Activated T-helper 17 cell treated with anti-CD3 and anti-CD28 coated beads, Interleukin-2, amount 50 U/mL, for 72 hours (primary cell): Measurements from ENCODE around the gene PITPNM3. TPM values are rescaled to one million over a fixed set of nuclear protein-coding genes. Genes with fewer than 3 reads are reported as not detected.
A peak's percentile ranks its signal among the peaks of the same experiment; 100 is the strongest.

Experiments used
- ATAC-seq: fragments of 150-1000 bp; cut with Tn5 transposase; replicated peaks from 2 replicates; pipeline ENCODE4 v1.10.0; 2021; ENCODE audit warnings: mild to moderate bottlenecking, moderate library complexity
- H3K27ac Mint-ChIP-seq: one replicate; pipeline ENCODE4 v1.8.0; 2022; ENCODE audit warnings: mixed read lengths
- H3K27me3 Mint-ChIP-seq: one replicate; pipeline ENCODE4 v1.8.0; 2022; ENCODE audit warnings: mixed read lengths
- H3K36me3 Mint-ChIP-seq: one replicate; pipeline ENCODE4 v1.8.0; 2022; ENCODE audit warnings: low read depth, mild to moderate bottlenecking, mixed read lengths
- H3K4me1 Mint-ChIP-seq: one replicate; pipeline ENCODE4 v1.8.0; 2022; ENCODE audit warnings: mixed read lengths
- H3K4me3 Mint-ChIP-seq: one replicate; pipeline ENCODE4 v1.8.0; 2022; ENCODE audit warnings: mild to moderate bottlenecking, mixed read lengths
- H3K9me3 Mint-ChIP-seq: one replicate; pipeline ENCODE4 v1.8.0; 2022; ENCODE audit warnings: mixed read lengths
- total RNA-seq, 2 donors: library from RNA; stranded (reverse); gene quantifications; one replicate each; pipeline ENCODE4 v1.2.3, GENCODE V29; 2022

PITPNM3 gene
- total RNA-seq, 2 donors from 2014 or later, result 0.73 to 1.4 TPM

- no peaks in the 10 kb centered on the region for H3K36me3 Mint-ChIP-seq
- no peak for ATAC-seq
- H3K27ac Mint-ChIP-seq, result no peak overlapping the region
- no peak overlapping the region for H3K4me3 Mint-ChIP-seq
- peaks cover 4% of the 10 kb centered on the region for H3K27me3 Mint-ChIP-seq
- H3K9me3 Mint-ChIP-seq, result no peaks in the 10 kb centered on the region
- peaks cover 18% of the 10 kb centered on the region for H3K4me1 Mint-ChIP-seq
Observed at GRCh38 chr17:6457688-6458459, 98.5 kb downstream of the PITPNM3 start.

- H3K9me3 Mint-ChIP-seq, result no peaks in the 10 kb centered on the region
- peak overlapping the region; percentile 3 for H3K27ac Mint-ChIP-seq
- H3K4me1 Mint-ChIP-seq, result peaks cover 15% of the 10 kb centered on the region
- no peaks in the 10 kb centered on the region for H3K36me3 Mint-ChIP-seq
- no peaks in the 10 kb centered on the region for H3K27me3 Mint-ChIP-seq
- H3K4me3 Mint-ChIP-seq, result peak overlapping the region; percentile 22
- peak; percentile 60 for ATAC-seq
Observed at GRCh38 chr17:6456914-6457687, 99.3 kb downstream of the PITPNM3 start.

GRCh38 chr17:6456321-6456720 is 100.0 kb downstream of the PITPNM3 start:
- no peak for ATAC-seq
- H3K4me1 Mint-ChIP-seq, result peaks cover 9% of the 10 kb centered on the region

GRCh38 chr17:6455321-6455705 is 101.0 kb downstream of the PITPNM3 start:
- peak; percentile 72 for ATAC-seq
- H3K4me1 Mint-ChIP-seq, result peaks cover 14% of the 10 kb centered on the region
- H3K27me3 Mint-ChIP-seq, result no peaks in the 10 kb centered on the region
- H3K27ac Mint-ChIP-seq, result no peak overlapping the region
- no peaks in the 10 kb centered on the region for H3K36me3 Mint-ChIP-seq
- H3K4me3 Mint-ChIP-seq, result no peak overlapping the region
- no peaks in the 10 kb centered on the region for H3K9me3 Mint-ChIP-seq

More at GRCh38 chr17:6456321-6456720, 100.0 kb downstream of the PITPNM3 start:
- Mint-ChIP-seq H3K27me3 (no peaks in the 10 kb centered on the region), H3K27ac (peak overlapping the region; percentile 3), H3K36me3 (no peaks in the 10 kb centered on the region), H3K4me3 (peak overlapping the region; percentile 22), H3K9me3 (no peaks in the 10 kb centered on the region)

GRCh38 chr17:6454495-6455320 is 101.6 kb downstream of the PITPNM3 start:
- Mint-ChIP-seq H3K36me3 (no peaks in the 10 kb centered on the region), H3K9me3 (no peaks in the 10 kb centered on the region), H3K4me3 (peak overlapping the region; percentile 37), H3K27me3 (no peaks in the 10 kb centered on the region), H3K4me1 (peaks cover 14% of the 10 kb centered on the region), H3K27ac (no peak overlapping the region)
- no peak for ATAC-seq

GRCh38 chr17:6453279-6454024 is 102.9 kb downstream of the PITPNM3 start:
- Mint-ChIP-seq H3K36me3 (no peaks in the 10 kb centered on the region), H3K27ac (no peak overlapping the region), H3K4me1 (peaks cover 14% of the 10 kb centered on the region), H3K4me3 (peak overlapping the region; percentile 15), H3K27me3 (no peaks in the 10 kb centered on the region), H3K9me3 (no peaks in the 10 kb centered on the region)
- no peak for ATAC-seq

GRCh38 chr17:6452471-6453266 is 103.7 kb downstream of the PITPNM3 start:
- no peak for ATAC-seq
- Mint-ChIP-seq H3K4me3 (no peak overlapping the region), H3K4me1 (peaks cover 14% of the 10 kb centered on the region), H3K27ac (no peak overlapping the region), H3K36me3 (no peaks in the 10 kb centered on the region), H3K27me3 (no peaks in the 10 kb centered on the region), H3K9me3 (no peaks in the 10 kb centered on the region)

GRCh38 chr17:6450926-6451832 is 105.2 kb downstream of the PITPNM3 start:
- H3K36me3 Mint-ChIP-seq, result no peaks in the 10 kb centered on the region
- H3K4me3 Mint-ChIP-seq, result no peak overlapping the region
- H3K27ac Mint-ChIP-seq, result no peak overlapping the region
- peaks cover 4% of the 10 kb centered on the region for H3K4me1 Mint-ChIP-seq
- H3K9me3 Mint-ChIP-seq, result no peaks in the 10 kb centered on the region
- no peak for ATAC-seq
- H3K27me3 Mint-ChIP-seq, result no peaks in the 10 kb centered on the region

- Mint-ChIP-seq H3K4me3 (no peak overlapping the region), H3K27ac (no peak overlapping the region), H3K9me3 (no peaks in the 10 kb centered on the region), H3K4me1 (peaks cover 8% of the 10 kb centered on the region), H3K36me3 (no peaks in the 10 kb centered on the region), H3K27me3 (no peaks in the 10 kb centered on the region)
- no peak for ATAC-seq
Observed at GRCh38 chr17:6449307-6449706, 107.0 kb downstream of the PITPNM3 start.

- Mint-ChIP-seq H3K4me3 (no peak overlapping the region), H3K27ac (no peak overlapping the region), H3K27me3 (no peaks in the 10 kb centered on the region), H3K36me3 (no peaks in the 10 kb centered on the region), H3K4me1 (peaks cover 15% of the 10 kb centered on the region), H3K9me3 (no peaks in the 10 kb centered on the region)
- ATAC-seq, result no peak
Observed at GRCh38 chr17:6448473-6448872, 107.9 kb downstream of the PITPNM3 start.

GRCh38 chr17:6446516-6447100 is 109.7 kb downstream of the PITPNM3 start:
- Mint-ChIP-seq H3K27me3 (no peaks in the 10 kb centered on the region), H3K4me1 (peaks cover 18% of the 10 kb centered on the region), H3K9me3 (no peaks in the 10 kb centered on the region), H3K4me3 (no peak overlapping the region), H3K36me3 (no peaks in the 10 kb centered on the region), H3K27ac (no peak overlapping the region)
- no peak for ATAC-seq

GRCh38 chr17:6444571-6445335 is 111.6 kb downstream of the PITPNM3 start:
- no peak for ATAC-seq
- Mint-ChIP-seq H3K36me3 (no peaks in the 10 kb centered on the region), H3K4me3 (peak overlapping the region; percentile 89), H3K27me3 (peaks cover under 1% of the 10 kb centered on the region), H3K4me1 (peaks cover 14% of the 10 kb centered on the region), H3K27ac (peak overlapping the region; percentile 82), H3K9me3 (no peaks in the 10 kb centered on the region)
